ENCODE measurements around the gene ASAP3.
"Not testable (repeated sequence)": the region's sequence is repeated elsewhere in the genome, so short reads cannot be mapped to it uniquely, and the experiment has no call there.

Gene ASAP3

GRCh38 chr1:23515905-23516304, 31.9 kb upstream of the ASAP3 start:
- in situ Hi-C loops (cut with HindIII; ENCODE audit: low sequenced_read_pairs): no loop called here

DNA sequence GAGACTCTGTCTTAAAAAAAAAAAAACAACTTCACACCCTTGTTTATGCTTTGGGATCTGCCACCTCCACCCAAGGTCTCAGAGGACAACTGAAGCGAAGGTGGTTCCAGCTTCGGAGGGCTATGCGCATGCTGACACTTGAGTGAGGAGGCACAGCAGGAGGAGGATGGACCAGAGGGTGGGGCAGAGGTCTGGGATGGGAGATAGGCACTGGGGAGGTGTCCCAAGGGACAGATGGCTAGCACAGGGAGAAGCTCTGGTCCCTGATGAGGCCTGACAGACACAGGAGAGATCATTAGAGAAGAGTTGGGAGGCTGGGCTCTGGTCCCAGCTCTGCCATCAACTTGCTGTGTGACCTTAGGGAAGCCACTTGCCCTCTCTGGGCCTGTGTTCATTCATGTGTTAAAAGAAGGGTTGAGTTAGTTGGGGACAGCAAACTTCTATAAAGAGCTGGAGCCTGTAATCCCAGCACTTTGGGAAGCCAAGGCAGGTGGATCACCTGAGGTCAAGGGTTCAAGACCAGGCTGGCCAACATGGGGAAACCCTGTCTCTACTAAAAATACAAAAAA, 30.2 kb upstream of the ASAP3 start:
- in situ Hi-C loops (cut with HindIII; ENCODE audit: low sequenced_read_pairs): no loop called here

DNA sequence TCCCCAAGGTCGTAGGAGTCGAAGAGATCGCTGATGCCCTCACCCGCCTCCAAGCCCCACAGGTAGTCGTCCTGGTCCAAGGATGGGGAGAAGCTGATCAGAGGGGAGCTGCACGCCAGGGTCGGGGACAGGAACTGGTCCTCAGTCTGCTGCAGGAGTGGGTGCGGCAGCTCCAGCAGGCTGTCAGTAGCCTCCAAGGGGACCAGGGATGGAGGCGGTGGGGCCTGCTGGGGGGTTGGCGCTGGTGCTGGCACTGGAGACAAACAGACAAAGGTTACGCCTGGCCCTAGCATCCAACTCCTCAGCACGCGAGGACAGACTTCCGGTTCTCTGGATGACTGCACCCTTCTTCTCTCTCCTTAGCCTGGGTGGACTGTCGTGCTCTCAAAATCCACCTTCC, 25.9 kb upstream of the ASAP3 start:
- in situ Hi-C loops (cut with HindIII; ENCODE audit: low sequenced_read_pairs): no loop called here

- in situ Hi-C loops (cut with HindIII; ENCODE audit: low sequenced_read_pairs): no loop called here
These were observed 22.6 kb upstream of the ASAP3 start for GRCh38 chr1:23506376-23507107.

- in situ Hi-C loops (cut with HindIII; ENCODE audit: low sequenced_read_pairs): no loop called here
These were observed 21.9 kb upstream of the ASAP3 start for GRCh38 chr1:23505851-23506250.

DNA sequence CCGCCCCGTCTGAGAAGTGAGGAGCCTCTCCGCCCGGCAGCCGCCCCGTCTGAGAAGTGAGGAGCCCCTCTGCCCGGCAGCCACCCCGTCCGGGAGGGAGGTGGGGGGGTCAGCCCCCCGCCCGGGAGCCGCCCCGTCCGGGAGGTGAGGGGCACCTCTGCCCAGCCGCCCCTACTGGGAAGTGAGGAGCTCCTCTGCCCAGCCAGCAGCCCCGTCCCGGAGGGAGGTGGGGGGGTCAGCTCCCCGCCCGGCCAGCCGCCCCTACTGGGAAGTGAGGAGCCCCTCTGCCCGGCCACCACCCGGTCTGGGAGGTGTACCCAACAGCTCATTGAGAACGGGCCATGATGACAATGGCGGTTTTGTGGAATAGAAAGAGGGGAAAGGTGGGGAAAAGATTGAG, 20.2 kb upstream of the ASAP3 start:
- in situ Hi-C loops (cut with HindIII; ENCODE audit: low sequenced_read_pairs): not testable (repeated sequence)

DNA sequence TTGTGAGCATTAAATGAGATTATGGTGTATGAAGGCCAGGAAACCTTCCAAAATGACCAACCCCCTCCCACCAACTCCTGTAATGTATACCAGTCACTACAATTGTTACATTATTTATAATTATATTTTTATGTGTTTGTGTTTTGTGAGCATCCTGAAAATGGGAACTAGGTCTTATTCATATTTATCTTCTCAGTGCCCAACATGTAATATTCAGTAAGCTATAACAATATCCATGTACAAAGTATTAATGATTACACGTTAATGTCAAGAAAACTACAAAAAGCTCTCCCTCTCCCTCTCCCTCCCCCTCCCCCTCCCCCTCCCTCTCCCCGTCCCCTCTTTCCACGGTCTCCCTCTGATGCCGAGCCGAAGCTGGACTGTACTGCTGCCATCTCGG, 19.0 kb upstream of the ASAP3 start:
- in situ Hi-C loops (cut with HindIII; ENCODE audit: low sequenced_read_pairs): no loop called here

DNA sequence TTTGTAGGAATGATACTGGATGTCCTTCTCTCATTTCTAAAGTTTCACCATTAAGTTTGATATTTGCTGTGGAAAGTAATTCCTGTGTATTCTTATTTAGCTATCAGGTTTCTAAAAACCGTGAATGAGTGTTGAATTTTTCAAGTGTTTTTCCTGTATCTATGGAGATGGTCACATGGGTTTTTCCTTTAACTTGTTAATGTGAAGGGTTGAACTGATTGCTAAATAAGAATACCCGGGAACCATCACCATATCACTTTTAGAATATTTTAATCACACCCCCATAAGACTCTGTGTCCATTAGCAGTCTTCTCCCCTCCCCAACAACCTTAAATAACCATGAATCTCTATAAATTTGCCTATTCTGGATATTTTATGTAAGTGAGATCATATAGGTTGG, 16.5 kb upstream of the ASAP3 start:
- in situ Hi-C loops (cut with HindIII; ENCODE audit: low sequenced_read_pairs): no loop called here

DNA sequence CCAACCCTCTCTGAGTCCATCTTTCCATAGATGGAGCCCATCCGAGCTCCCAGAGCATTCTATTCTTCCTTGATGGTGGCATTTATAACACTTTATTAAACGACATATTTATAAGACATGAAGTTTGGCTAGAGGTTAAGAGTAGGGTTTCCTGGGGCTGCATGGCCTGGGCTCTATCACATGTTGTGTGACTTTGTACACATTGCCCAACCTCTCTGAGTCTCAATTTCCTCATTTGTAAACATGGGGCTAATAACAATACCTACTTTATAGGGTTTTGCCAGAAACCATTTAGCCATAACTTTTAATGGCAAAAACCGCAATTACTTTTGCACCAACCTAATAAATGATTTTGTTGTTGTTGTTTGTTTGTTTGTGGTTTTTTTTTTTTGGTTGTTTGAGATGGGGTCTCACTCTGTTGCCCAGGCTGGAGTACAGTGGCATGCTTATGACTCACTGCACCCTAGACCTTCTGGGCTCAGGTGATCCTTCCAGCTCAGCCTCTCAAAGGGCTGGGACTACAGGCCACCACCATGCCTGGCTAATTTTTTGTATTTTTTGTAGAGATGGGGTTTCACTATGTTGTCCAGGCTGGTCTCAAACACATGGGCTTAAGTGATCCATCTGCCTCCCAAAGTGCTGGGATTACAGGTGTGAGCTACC, 13.9 kb upstream of the ASAP3 start:
- in situ Hi-C loops (cut with HindIII; ENCODE audit: low sequenced_read_pairs): no loop called here

- in situ Hi-C loops (cut with HindIII; ENCODE audit: low sequenced_read_pairs): no loop called here
These were observed 12.7 kb upstream of the ASAP3 start for GRCh38 chr1:23496490-23497181.

DNA sequence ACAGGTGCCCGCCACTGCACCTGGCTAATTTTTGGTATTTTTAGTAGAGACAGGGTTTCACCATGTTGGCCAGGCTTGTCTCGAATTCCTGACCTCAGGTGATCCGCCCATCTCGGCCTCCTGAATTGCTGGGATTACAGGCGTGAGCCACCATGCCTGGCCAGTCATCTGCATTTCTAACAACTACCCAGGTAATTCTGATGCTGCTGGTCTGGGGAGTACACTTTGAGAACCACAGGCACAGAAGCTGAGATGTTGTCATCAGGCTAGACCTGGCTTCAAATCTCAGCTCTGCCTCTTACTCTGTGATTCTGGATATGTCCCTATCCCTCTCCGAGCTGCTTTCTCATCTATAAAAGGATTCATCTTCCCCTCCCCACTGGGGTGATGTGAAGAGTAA, 10.9 kb upstream of the ASAP3 start:
- in situ Hi-C loops (cut with HindIII; ENCODE audit: low sequenced_read_pairs): not testable (repeated sequence)

DNA sequence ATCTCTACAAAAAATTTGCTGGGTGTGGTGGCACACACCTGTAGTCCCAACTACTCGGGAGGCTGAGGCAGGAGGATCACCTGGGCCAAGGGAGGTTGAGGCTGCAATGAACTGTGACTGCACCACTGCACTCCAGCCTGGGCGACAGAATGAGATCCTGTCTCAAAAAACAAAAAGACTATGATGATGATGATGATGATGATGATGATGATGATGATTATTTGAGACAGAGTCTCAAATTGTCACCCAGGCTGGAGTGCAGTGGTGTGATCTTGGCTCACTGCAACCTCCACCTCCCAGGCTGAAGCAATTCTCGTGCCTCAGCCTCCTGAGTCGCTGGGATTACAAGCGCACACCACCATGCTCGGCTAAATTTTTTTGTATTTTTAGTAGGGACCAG, 8.8 kb upstream of the ASAP3 start:
- in situ Hi-C loops (cut with HindIII; ENCODE audit: low sequenced_read_pairs): not testable (repeated sequence)

GRCh38 chr1:23492132-23492720, 8.2 kb upstream of the ASAP3 start:
- in situ Hi-C loops (cut with HindIII; ENCODE audit: low sequenced_read_pairs): no loop called here

- in situ Hi-C loops (cut with HindIII; ENCODE audit: low sequenced_read_pairs): no loop called here
These were observed 5.9 kb upstream of the ASAP3 start for GRCh38 chr1:23489842-23490241.

GRCh38 chr1:23485002-23485332, 988 bp upstream of the ASAP3 start:
- in situ Hi-C loops (cut with HindIII; ENCODE audit: low sequenced_read_pairs): no loop called here

GRCh38 chr1:23484253-23485001, 448 bp upstream of the ASAP3 start:
- in situ Hi-C loops (cut with HindIII; ENCODE audit: low sequenced_read_pairs): no loop called here

DNA sequence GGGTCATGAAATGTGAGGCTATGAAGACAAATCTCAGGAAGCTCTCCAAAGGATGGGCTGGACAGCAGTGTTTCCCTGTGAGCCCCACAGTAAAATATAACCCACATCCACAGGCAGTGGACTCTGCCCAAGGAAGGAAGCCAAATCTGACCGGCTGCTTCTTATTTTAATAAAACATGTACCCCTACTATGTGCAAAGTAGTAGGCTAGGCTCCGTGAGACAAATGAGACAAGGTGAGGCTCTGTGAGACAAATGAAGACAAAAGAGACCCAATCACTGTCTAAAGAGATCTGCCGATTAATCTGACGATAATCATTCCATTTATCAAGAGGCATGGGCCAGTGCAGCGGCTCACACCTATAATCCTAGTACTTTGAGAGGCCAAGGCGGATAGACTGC, 2.1 kb downstream of the ASAP3 start:
- in situ Hi-C loops (cut with HindIII; ENCODE audit: low sequenced_read_pairs): no loop called here

GRCh38 chr1:23481026-23481597, 2.9 kb downstream of the ASAP3 start:
- in situ Hi-C loops (cut with HindIII; ENCODE audit: low sequenced_read_pairs): no loop called here

DNA sequence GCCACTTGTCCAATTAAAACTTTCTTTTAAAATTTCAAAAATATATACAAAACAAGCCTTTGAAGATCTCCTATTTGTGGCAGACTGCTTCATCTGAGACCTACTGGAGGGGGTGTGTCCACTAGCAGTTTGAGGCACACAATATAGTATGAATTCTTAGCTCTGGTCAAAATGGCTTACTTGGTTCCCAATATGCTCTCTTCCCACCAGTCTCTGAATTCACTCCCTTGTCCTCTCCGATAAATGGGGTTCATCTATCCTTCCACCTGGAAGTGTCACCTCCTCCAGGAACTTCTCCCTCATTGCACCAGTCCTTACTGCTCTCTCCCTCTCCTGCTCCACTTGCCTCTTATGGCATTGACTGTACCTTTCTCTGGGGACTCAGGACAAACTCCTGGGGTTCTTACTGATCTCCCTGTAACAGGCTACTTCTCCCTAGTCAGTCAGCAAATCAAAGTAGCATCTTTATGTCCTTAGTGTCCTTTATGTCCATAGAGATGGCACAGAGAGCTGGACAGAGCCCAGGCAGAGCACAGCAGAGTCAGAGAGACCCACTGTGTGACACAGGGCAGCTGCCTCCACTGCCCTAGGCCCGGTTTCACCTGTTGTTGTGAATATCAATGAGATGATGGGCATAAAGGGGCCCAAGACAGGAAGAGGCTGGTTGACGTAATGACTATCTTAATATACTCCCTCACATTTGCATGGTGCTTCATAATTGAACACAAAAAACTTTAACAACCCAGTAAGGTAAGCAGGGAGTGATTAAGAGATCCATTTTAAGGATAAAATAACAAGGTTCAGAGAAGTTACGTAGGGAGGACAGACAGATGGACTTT, 3.6 kb downstream of the ASAP3 start:
- in situ Hi-C loops (cut with HindIII; ENCODE audit: low sequenced_read_pairs): no loop called here

DNA sequence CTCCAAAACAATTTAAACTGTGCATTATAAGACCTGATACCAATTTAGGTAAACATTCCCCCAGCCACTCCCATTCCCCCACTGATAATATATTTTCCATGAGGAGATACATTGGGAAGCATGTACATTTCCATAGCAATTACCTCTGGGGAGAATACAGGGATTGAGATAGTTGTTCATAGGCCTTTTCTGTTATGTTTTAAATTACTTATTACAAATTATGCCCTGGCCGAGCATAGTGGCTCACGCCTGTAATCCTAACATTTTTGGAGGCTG, 4.4 kb downstream of the ASAP3 start:
- in situ Hi-C loops (cut with HindIII; ENCODE audit: low sequenced_read_pairs): no loop called here

Data from DLD1 (cell line).